ENCODE results near the gene C1orf159. TPM values are rescaled to one million over a fixed set of nuclear protein-coding genes. Genes with fewer than 3 reads are reported as not detected.

The C1orf159 gene
- total RNA-seq, 1 donor from 2014 or later = 9.2 TPM

GRCh38 chr1:1130206-1131120 lies 14.6 kb upstream of the C1orf159 start:
- Mint-ChIP-seq H3K27me3 (ENCODE audit: low read depth) (peaks cover 6% of the 10 kb centered on the region), H3K4me3 (ENCODE audit: unreplicated experiment) (no peak overlapping the region), H3K36me3 (ENCODE audit: low read depth) (no peaks in the 10 kb centered on the region), H3K4me1 (ENCODE audit: low read depth) (no peaks in the 10 kb centered on the region), H3K9me3 (ENCODE audit: low read depth) (no peaks in the 10 kb centered on the region), H3K27ac (ENCODE audit: unreplicated experiment) (no peak overlapping the region)
- no peak for DNase-seq (ENCODE audit: low spot score)
- TF ChIP-seq CTCF (IDR thresholded peaks at IDR 0.05) = no peak

- H3K9me3 Mint-ChIP-seq (ENCODE audit: low read depth) = no peaks in the 10 kb centered on the region
- no peak for DNase-seq (ENCODE audit: low spot score)
- H3K4me1 Mint-ChIP-seq (ENCODE audit: low read depth) = no peaks in the 10 kb centered on the region
- no peak for TF ChIP-seq CTCF (IDR thresholded peaks at IDR 0.05)
- H3K4me3 Mint-ChIP-seq (ENCODE audit: unreplicated experiment) = no peak overlapping the region
- H3K27me3 Mint-ChIP-seq (ENCODE audit: low read depth) = peaks cover 6% of the 10 kb centered on the region
- H3K27ac Mint-ChIP-seq (ENCODE audit: unreplicated experiment) = no peak overlapping the region
- H3K36me3 Mint-ChIP-seq (ENCODE audit: low read depth) = no peaks in the 10 kb centered on the region
Observed at GRCh38 chr1:1129381-1129821, 13.5 kb upstream of the C1orf159 start.

GRCh38 chr1:1128454-1129139 lies 12.7 kb upstream of the C1orf159 start:
- TF ChIP-seq CTCF (IDR thresholded peaks at IDR 0.05) = no peak
- Mint-ChIP-seq H3K27me3 (ENCODE audit: low read depth) (peaks cover 6% of the 10 kb centered on the region), H3K4me3 (ENCODE audit: unreplicated experiment) (no peak overlapping the region), H3K4me1 (ENCODE audit: low read depth) (no peaks in the 10 kb centered on the region), H3K9me3 (ENCODE audit: low read depth) (no peaks in the 10 kb centered on the region), H3K27ac (ENCODE audit: unreplicated experiment) (no peak overlapping the region), H3K36me3 (ENCODE audit: low read depth) (no peaks in the 10 kb centered on the region)
- DNase-seq (ENCODE audit: low spot score) = no peak

- Mint-ChIP-seq H3K4me1 (ENCODE audit: low read depth) (no peaks in the 10 kb centered on the region), H3K4me3 (ENCODE audit: unreplicated experiment) (no peak overlapping the region), H3K9me3 (ENCODE audit: low read depth) (no peaks in the 10 kb centered on the region), H3K27ac (ENCODE audit: unreplicated experiment) (no peak overlapping the region), H3K36me3 (ENCODE audit: low read depth) (no peaks in the 10 kb centered on the region), H3K27me3 (ENCODE audit: low read depth) (peaks cover 6% of the 10 kb centered on the region)
- no peak for TF ChIP-seq CTCF (IDR thresholded peaks at IDR 0.05)
- no peak for DNase-seq (ENCODE audit: low spot score)
Observed at GRCh38 chr1:1127551-1128451, 11.9 kb upstream of the C1orf159 start.

- TF ChIP-seq CTCF (IDR thresholded peaks at IDR 0.05) = no peak
- H3K9me3 Mint-ChIP-seq (ENCODE audit: low read depth) = no peaks in the 10 kb centered on the region
Observed at GRCh38 chr1:1125945-1126344, 10.1 kb upstream of the C1orf159 start.

More at GRCh38 chr1:1125945-1126344, 10.1 kb upstream of the C1orf159 start:
- H3K27ac Mint-ChIP-seq (ENCODE audit: unreplicated experiment) = no peak overlapping the region
- no peaks in the 10 kb centered on the region for H3K4me1 Mint-ChIP-seq (ENCODE audit: low read depth)
- no peaks in the 10 kb centered on the region for H3K36me3 Mint-ChIP-seq (ENCODE audit: low read depth)
- no peak for DNase-seq (ENCODE audit: low spot score)
- H3K27me3 Mint-ChIP-seq (ENCODE audit: low read depth) = peaks cover under 1% of the 10 kb centered on the region
- H3K4me3 Mint-ChIP-seq (ENCODE audit: unreplicated experiment) = no peak overlapping the region
